ENCODE results near the gene ZNF44.

The ZNF44 gene

GRCh38 chr19:12294249-12295158, at the start of gene ZNF44:
ZNF44 (minus strand) TSS chr19:12294883; CDS start chr19:12294694, 189 bp downstream.
- no peak for TF ChIP-seq CTCF (IDR thresholded peaks at IDR 0.05; ENCODE audit: extremely low read depth, insufficient read depth, missing control alignments)
- DNase-seq (ENCODE audit: low spot score) = peak; percentile 96
- in situ Hi-C loops (cut with MboI; ENCODE audit: low pct_unique_long_range_greater_than_20kb, low sequenced_read_pairs, unreplicated experiment) = no loop called here

- DNase-seq (ENCODE audit: low spot score) = peak; percentile 92
- in situ Hi-C loops (cut with MboI; ENCODE audit: low pct_unique_long_range_greater_than_20kb, low sequenced_read_pairs, unreplicated experiment) = no loop called here
- no peak for TF ChIP-seq CTCF (IDR thresholded peaks at IDR 0.05; ENCODE audit: extremely low read depth, insufficient read depth, missing control alignments)
Observed at GRCh38 chr19:12333162-12334159, 38.8 kb upstream of the ZNF44 start, which contains the start of gene ZNF563. ZNF563 (minus strand) TSS chr19:12333633; CDS start chr19:12333482, 151 bp downstream.

- no peak for TF ChIP-seq CTCF (IDR thresholded peaks at IDR 0.05; ENCODE audit: extremely low read depth, insufficient read depth, missing control alignments)
- peak; percentile 83 for DNase-seq (ENCODE audit: low spot score)
- in situ Hi-C loops (cut with MboI; ENCODE audit: low pct_unique_long_range_greater_than_20kb, low sequenced_read_pairs, unreplicated experiment) = no loop called here
Observed at GRCh38 chr19:12331211-12331941, 36.7 kb upstream of the ZNF44 start.

GRCh38 chr19:12330340-12330739, 35.7 kb upstream of the ZNF44 start:
- TF ChIP-seq CTCF (IDR thresholded peaks at IDR 0.05; ENCODE audit: extremely low read depth, insufficient read depth, missing control alignments) = no peak
- no peak for DNase-seq (ENCODE audit: low spot score)
- in situ Hi-C loops (cut with MboI; ENCODE audit: low pct_unique_long_range_greater_than_20kb, low sequenced_read_pairs, unreplicated experiment) = no loop called here

- no peak for DNase-seq (ENCODE audit: low spot score)
- TF ChIP-seq CTCF (IDR thresholded peaks at IDR 0.05; ENCODE audit: extremely low read depth, insufficient read depth, missing control alignments) = no peak
- in situ Hi-C loops (cut with MboI; ENCODE audit: low pct_unique_long_range_greater_than_20kb, low sequenced_read_pairs, unreplicated experiment) = no loop called here
Observed at GRCh38 chr19:12325690-12326089, 31.0 kb upstream of the ZNF44 start.

Data from GM13977 (cell line).